Astrocyte (in vitro differentiated cells and primary cell): ENCODE measurements around the gene KRTAP4-1. TPM values are rescaled to one million over a fixed set of nuclear protein-coding genes. Genes with fewer than 3 reads are reported as not detected.
"Not testable (repeated sequence)": the region's sequence is repeated elsewhere in the genome, so short reads cannot be mapped to it uniquely, and the experiment has no call there.

Source experiments
- DNase-seq: peaks from one replicate; pipeline ENCODE4 v3.0.0-alpha.2; 2010; ENCODE audit warnings: low read depth
- FAIRE-seq: peaks from 2 replicates; lab custom pipeline; 2011; peaks lifted over from hg19 to GRCh38; lab: Jason Lieb, UNC
- H2AFZ ChIP-seq: 2 replicates; pipeline ENCODE4 v1.6.0; 2012; ENCODE audit warnings: low read depth, low read length, inconsistent platforms
- H3K27ac ChIP-seq: 2 replicates; pipeline ENCODE4 v1.5.1; 2011; ENCODE audit warnings: low read depth, low read length, inconsistent platforms
- H3K27me3 ChIP-seq: 2 replicates; pipeline ENCODE4 v1.6.0; 2011; ENCODE audit warnings: low read length, inconsistent platforms; ENCODE audit not compliant: insufficient read depth
- H3K36me3 ChIP-seq: 2 replicates; pipeline ENCODE4 v1.5.1; 2011; ENCODE audit warnings: low read length, inconsistent platforms; ENCODE audit not compliant: insufficient read depth
- H3K4me1 ChIP-seq: 2 replicates; pipeline ENCODE4 v1.5.1; 2011; ENCODE audit warnings: low read length, inconsistent platforms; ENCODE audit not compliant: insufficient read depth
- H3K4me2 ChIP-seq: 2 replicates; pipeline ENCODE4 v1.6.0; 2012; ENCODE audit warnings: low read length, inconsistent platforms
- H3K4me3 ChIP-seq: 2 replicates; pipeline ENCODE4 v1.5.1; 2011; ENCODE audit warnings: low read depth, mild to moderate bottlenecking, low read length, inconsistent platforms; ENCODE audit not compliant: insufficient read depth
- H3K79me2 ChIP-seq: 2 replicates; pipeline ENCODE4 v1.6.0; 2012; ENCODE audit warnings: mild to moderate bottlenecking, low read length, inconsistent platforms; ENCODE audit not compliant: insufficient read depth
- H3K9ac ChIP-seq: 2 replicates; pipeline ENCODE4 v1.6.0; 2012; ENCODE audit warnings: mild to moderate bottlenecking, low read length, inconsistent platforms
- H3K9me3 ChIP-seq: 2 replicates; pipeline ENCODE4 v1.5.1; 2012; ENCODE audit warnings: low read depth, mild to moderate bottlenecking, low read length, inconsistent platforms; ENCODE audit not compliant: insufficient read depth
- H4K20me1 ChIP-seq: 2 replicates; pipeline ENCODE4 v1.6.0; 2012; ENCODE audit warnings: low read length, inconsistent platforms; ENCODE audit not compliant: insufficient read depth
- H3K27ac Mint-ChIP-seq: one replicate; pipeline ENCODE4 v1.8.0; 2021; ENCODE audit warnings: mild to moderate bottlenecking, mixed read lengths; ENCODE audit not compliant: unreplicated experiment
- H3K27me3 Mint-ChIP-seq: one replicate; pipeline ENCODE4 v1.8.0; 2021; ENCODE audit warnings: low read depth, mixed read lengths; ENCODE audit not compliant: unreplicated experiment
- H3K36me3 Mint-ChIP-seq: one replicate; pipeline ENCODE4 v1.8.0; 2021; ENCODE audit warnings: low read depth, mixed read lengths; ENCODE audit not compliant: unreplicated experiment
- H3K4me1 Mint-ChIP-seq: one replicate; pipeline ENCODE4 v1.8.0; 2021; ENCODE audit warnings: low read depth, mixed read lengths; ENCODE audit not compliant: unreplicated experiment
- H3K4me3 Mint-ChIP-seq: one replicate; pipeline ENCODE4 v1.8.0; 2021; ENCODE audit warnings: mild to moderate bottlenecking, moderate library complexity, mixed read lengths; ENCODE audit not compliant: unreplicated experiment
- H3K9me3 Mint-ChIP-seq: one replicate; pipeline ENCODE4 v1.8.0; 2021; ENCODE audit warnings: mild to moderate bottlenecking, mixed read lengths; ENCODE audit not compliant: unreplicated experiment
- CTCF ChIP-seq: IDR thresholded peaks from 2 replicates; pipeline ENCODE4 v1.5.1; 2011; ENCODE audit warnings: low read depth, mild to moderate bottlenecking, inconsistent platforms, low read length, moderate library complexity; ENCODE audit not compliant: insufficient read depth
- EZH2 ChIP-seq: IDR thresholded peaks from 2 replicates; pipeline ENCODE4 v1.6.1; 2012; ENCODE audit warnings: mild to moderate bottlenecking, low read length, inconsistent platforms; ENCODE audit not compliant: insufficient read depth
- total RNA-seq: library from RNA; stranded (reverse); gene quantifications from 2 replicates; pipeline ENCODE4 v1.2.1, GENCODE V29; 2021

KRTAP4-1 gene
- total RNA-seq, 1 donor from 2014 or later, result not detected

GRCh38 chr17:41149652-41149985, 35.1 kb downstream of the KRTAP4-1 start, which contains the start of gene KRTAP4-5:
TSS of gene KRTAP4-5 (minus strand) at chr17:41149825. CDS start at chr17:41149767, 58 bp downstream.
- no peaks in the 10 kb centered on the region for H4K20me1 ChIP-seq
- no peak within 1 kb of the TSS for H2AFZ ChIP-seq
- no peaks in the 10 kb centered on the region for H3K36me3 ChIP-seq
- Mint-ChIP-seq H3K27me3 (peaks cover 5% of the 10 kb centered on the region), H3K36me3 (no peaks in the 10 kb centered on the region), H3K4me3 (no peak within 1 kb of the TSS), H3K27ac (no peak within 1 kb of the TSS), H3K4me1 (no peaks in the 10 kb centered on the region), H3K9me3 (no peaks in the 10 kb centered on the region)
- H3K4me1 ChIP-seq, result no peaks in the 10 kb centered on the region
- H3K9ac ChIP-seq, result no peak within 1 kb of the TSS
- no peak within 1 kb of the TSS for H3K4me3 ChIP-seq
- DNase-seq, result no peak
- H3K9me3 ChIP-seq, result no peaks in the 10 kb centered on the region
- no peak for TF ChIP-seq EZH2
- TF ChIP-seq CTCF, result no peak
- no peak within 1 kb of the TSS for H3K27ac ChIP-seq
- H3K4me2 ChIP-seq, result no peak within 1 kb of the TSS
- no peaks in the 10 kb centered on the region for H3K27me3 ChIP-seq
- no peaks in the 10 kb centered on the region for H3K79me2 ChIP-seq
- FAIRE-seq, result no peak

GRCh38 chr17:41148971-41149651, 35.6 kb downstream of the KRTAP4-1 start:
- not testable (repeated sequence) for H3K4me3 ChIP-seq, H3K27me3 ChIP-seq, H3K4me3 Mint-ChIP-seq, H3K36me3 Mint-ChIP-seq, H3K4me1 ChIP-seq, H3K9me3 ChIP-seq, H3K4me1 Mint-ChIP-seq, H4K20me1 ChIP-seq, H3K27me3 Mint-ChIP-seq, H2AFZ ChIP-seq, H3K36me3 ChIP-seq, FAIRE-seq, DNase-seq, H3K27ac ChIP-seq, H3K4me2 ChIP-seq, H3K27ac Mint-ChIP-seq, H3K9me3 Mint-ChIP-seq, H3K79me2 ChIP-seq, H3K9ac ChIP-seq

GRCh38 chr17:41147531-41148204, 37.0 kb downstream of the KRTAP4-1 start:
- no peaks in the 10 kb centered on the region for H3K79me2 ChIP-seq
- FAIRE-seq, result no peak
- TF ChIP-seq EZH2 (no peak), CTCF (no peak)
- Mint-ChIP-seq H3K4me3 (no peak overlapping the region), H3K36me3 (no peaks in the 10 kb centered on the region), H3K27me3 (peaks cover 3% of the 10 kb centered on the region), H3K4me1 (no peaks in the 10 kb centered on the region), H3K27ac (no peak overlapping the region), H3K9me3 (peaks cover 7% of the 10 kb centered on the region)
- no peak overlapping the region for H3K4me2 ChIP-seq
- no peaks in the 10 kb centered on the region for H3K4me1 ChIP-seq
- no peaks in the 10 kb centered on the region for H3K9me3 ChIP-seq
- no peak overlapping the region for H3K27ac ChIP-seq
- no peak for DNase-seq
- H4K20me1 ChIP-seq, result no peaks in the 10 kb centered on the region
- H3K4me3 ChIP-seq, result no peak overlapping the region
- H3K9ac ChIP-seq, result no peak overlapping the region
- H3K27me3 ChIP-seq, result no peaks in the 10 kb centered on the region
- H2AFZ ChIP-seq, result no peak overlapping the region
- no peaks in the 10 kb centered on the region for H3K36me3 ChIP-seq
